Activated CD4-positive, alpha-beta T cell treated with anti-CD3 and anti-CD28 coated beads, Interleukin-2, amount 10 ng/mL, durations not matched to agents 7 days and 5 days (primary cell): Measurements from ENCODE around the gene MAD1L1. TPM values are rescaled to one million over a fixed set of nuclear protein-coding genes. Genes with fewer than 3 reads are reported as not detected.
"Not testable (repeated sequence)": the region's sequence is repeated elsewhere in the genome, so short reads cannot be mapped to it uniquely, and the experiment has no call there.

Source experiments
- CTCF ChIA-PET: fragments of 350-600 bp; sonication (Branson Sonifier 250); formaldehyde crosslinking; loops from one replicate; lab custom pipeline; 2021; ENCODE audit warnings: antibody characterized with exemption; lab: Charles Lee
- POLR2A ChIA-PET: fragments of 350-600 bp; sonication (Branson Sonifier 250); formaldehyde crosslinking; loops from one replicate; lab custom pipeline; 2021; ENCODE audit warnings: antibody characterized with exemption; lab: Charles Lee
- DNase-seq: peaks from one replicate; pipeline ENCODE4 v3.0.0-alpha.2; 2020
- H3K27ac Mint-ChIP-seq: one replicate; pipeline ENCODE4 v1.8.0; 2021; ENCODE audit warnings: mild to moderate bottlenecking, moderate library complexity, mixed read lengths
- H3K27me3 Mint-ChIP-seq: one replicate; pipeline ENCODE4 v1.8.0; 2021; ENCODE audit warnings: mixed read lengths
- H3K36me3 Mint-ChIP-seq: one replicate; pipeline ENCODE4 v1.8.0; 2021; ENCODE audit warnings: low read depth, mixed read lengths
- H3K4me1 Mint-ChIP-seq: one replicate; pipeline ENCODE4 v1.8.0; 2021; ENCODE audit warnings: mixed read lengths
- H3K4me3 Mint-ChIP-seq: one replicate; pipeline ENCODE4 v1.8.0; 2021; ENCODE audit warnings: mild to moderate bottlenecking, moderate library complexity, mixed read lengths
- H3K9me3 Mint-ChIP-seq: one replicate; pipeline ENCODE4 v1.8.0; 2021; ENCODE audit warnings: mixed read lengths
- total RNA-seq, 2 experiments: library from RNA; stranded (reverse); gene quantifications; one replicate each; pipeline ENCODE4 v1.2.3, GENCODE V29; 2021

The MAD1L1 gene
- total RNA-seq, 2 experiments from 2014 or later: 125 to 127 TPM

DNA sequence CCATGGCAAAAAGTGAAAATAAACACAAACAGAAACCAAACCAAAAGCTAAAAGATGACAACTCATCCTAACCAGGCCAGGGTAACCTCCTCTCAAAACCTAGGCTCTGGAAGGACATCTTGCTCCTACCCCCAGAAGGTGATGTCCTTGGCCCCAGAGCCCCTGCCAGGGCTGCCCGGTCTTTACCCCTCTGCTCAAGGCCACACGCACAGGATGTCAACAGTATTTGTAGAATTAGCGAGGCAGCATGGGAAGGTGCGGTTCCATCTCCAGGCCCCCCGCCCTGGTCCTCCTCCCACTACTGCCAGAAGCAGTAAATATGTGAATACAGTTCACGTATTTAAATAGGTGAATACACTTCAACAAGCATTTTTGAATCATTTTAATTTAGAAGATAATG lies 356.1 kb downstream of the MAD1L1 start:
- DNase-seq, H3K27ac Mint-ChIP-seq, H3K4me3 Mint-ChIP-seq, CTCF ChIA-PET, POLR2A ChIA-PET, H3K27me3 Mint-ChIP-seq, H3K9me3 Mint-ChIP-seq: not testable (repeated sequence)
- Mint-ChIP-seq H3K4me1 (peaks cover 13% of the 10 kb centered on the region), H3K36me3 (peaks cover 22% of the 10 kb centered on the region)

DNA sequence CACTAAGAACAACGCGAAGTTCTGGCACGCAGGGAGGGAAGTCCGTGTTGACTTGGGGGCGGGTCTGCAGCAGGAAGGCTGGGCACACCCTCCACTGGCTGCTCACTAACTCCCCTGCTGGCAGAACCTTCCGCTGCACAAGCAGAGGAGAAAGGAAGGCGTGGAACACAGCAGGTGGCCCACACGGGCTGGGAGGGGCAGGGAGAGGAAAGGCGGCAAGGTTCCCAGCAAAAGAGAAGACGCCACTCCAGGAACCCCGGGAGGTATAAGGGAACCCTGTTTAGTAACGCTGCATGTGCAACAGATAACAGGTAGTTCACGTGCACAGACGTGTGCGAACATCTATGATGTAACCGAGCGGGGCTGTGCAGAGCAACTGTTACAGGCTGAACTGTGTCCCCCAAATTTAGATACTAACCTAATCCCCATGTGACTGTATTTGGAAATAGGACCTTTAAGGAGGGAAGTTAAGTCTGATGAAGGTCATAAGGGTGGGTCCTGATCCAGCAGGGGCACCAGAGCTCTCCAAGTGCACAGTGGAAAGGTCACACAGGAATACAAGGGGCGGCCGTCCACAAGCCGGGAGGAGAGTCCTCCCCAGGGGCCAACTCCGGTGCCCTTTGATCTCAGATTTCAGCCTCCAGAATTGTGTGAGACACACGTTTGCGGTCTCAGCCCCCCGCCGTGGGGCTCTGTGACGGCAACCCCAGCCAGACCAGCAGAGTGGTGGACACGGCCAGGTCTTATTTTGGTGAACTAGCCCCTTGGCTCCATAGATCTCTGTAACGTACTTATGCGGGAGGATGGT lies 357.1 kb downstream of the MAD1L1 start:
- peak; percentile 23 for DNase-seq

DNA sequence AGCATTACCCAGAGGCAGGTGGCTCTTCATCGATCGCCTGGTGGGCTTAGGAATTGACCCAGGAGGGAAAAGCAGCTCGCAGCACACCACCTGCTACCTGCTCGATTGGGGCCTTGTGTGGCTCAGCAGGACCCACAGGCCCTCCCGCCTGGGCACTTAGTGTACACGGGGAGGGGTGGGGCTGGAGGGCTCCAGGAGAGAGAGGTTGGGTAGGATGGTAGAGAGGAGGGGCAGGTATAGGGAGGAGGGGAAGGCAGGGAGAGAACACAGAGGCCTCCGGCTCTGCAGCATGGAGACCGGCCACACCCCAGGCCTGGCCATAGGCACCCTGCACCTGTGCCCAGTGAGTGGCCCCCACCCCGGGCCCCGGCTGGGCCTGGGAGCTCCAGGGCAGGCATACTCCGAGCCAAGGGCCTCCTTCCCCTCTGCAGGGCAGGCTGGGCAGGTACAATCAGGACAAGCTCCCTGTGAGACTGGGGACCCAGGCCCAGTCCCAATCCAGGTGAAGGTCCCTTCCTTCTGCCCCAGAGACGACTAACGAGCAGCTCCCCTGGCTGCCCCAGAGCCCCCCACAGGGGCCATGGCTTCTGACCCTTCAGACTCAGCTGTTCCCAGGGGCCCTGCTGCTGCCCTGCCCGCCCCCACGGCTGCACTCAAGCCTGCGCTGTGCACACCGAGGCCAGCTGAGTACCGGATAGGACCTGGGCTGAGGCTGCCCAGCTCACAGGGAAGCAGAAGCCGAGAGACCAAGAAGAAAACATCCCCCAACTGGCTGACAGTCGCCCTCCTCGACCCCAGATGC lies 358.0 kb downstream of the MAD1L1 start:
- POLR2A ChIA-PET, H3K4me1 Mint-ChIP-seq, H3K4me3 Mint-ChIP-seq, H3K27me3 Mint-ChIP-seq, H3K27ac Mint-ChIP-seq, DNase-seq: not testable (repeated sequence)
- Mint-ChIP-seq H3K36me3 (peaks cover 15% of the 10 kb centered on the region), H3K9me3 (peaks cover 10% of the 10 kb centered on the region)
- CTCF ChIA-PET: interaction anchor here (0.6 to 1.1 kb wide), 2 partner anchors 9 to 366 kb away, joined by 3 to 4 read pairs; no protein-coding TSS in a partner anchor

More for the DNA sequence above, 357.1 kb downstream of the MAD1L1 start:
- POLR2A ChIA-PET, H3K4me1 Mint-ChIP-seq, H3K4me3 Mint-ChIP-seq, H3K27me3 Mint-ChIP-seq, H3K27ac Mint-ChIP-seq: not testable (repeated sequence)
- peaks cover 23% of the 10 kb centered on the region for H3K36me3 Mint-ChIP-seq
- CTCF ChIA-PET: interaction anchor here (1.1 kb wide), 1 partner anchor 8 kb away, joined by 3 read pairs; no protein-coding TSS in a partner anchor
- H3K9me3 Mint-ChIP-seq: peaks cover 10% of the 10 kb centered on the region

- no peak for DNase-seq
- peaks cover 15% of the 10 kb centered on the region for H3K36me3 Mint-ChIP-seq
- H3K27ac Mint-ChIP-seq: no peak overlapping the region
- H3K27me3 Mint-ChIP-seq: no peaks in the 10 kb centered on the region
- ChIA-PET POLR2A (no interaction called here), CTCF (interaction anchor here (0.6 to 1.1 kb wide), 2 partner anchors 9 to 367 kb away, joined by 3 to 4 read pairs; no protein-coding TSS in a partner anchor)
- peaks cover 10% of the 10 kb centered on the region for H3K9me3 Mint-ChIP-seq
- H3K4me3 Mint-ChIP-seq: no peak overlapping the region
- H3K4me1 Mint-ChIP-seq: peaks cover 9% of the 10 kb centered on the region
Observed at GRCh38 chr7:1873857-1874589, 358.7 kb downstream of the MAD1L1 start.

- Mint-ChIP-seq H3K27ac (no peak overlapping the region), H3K36me3 (peaks cover 13% of the 10 kb centered on the region), H3K4me3 (no peak overlapping the region), H3K9me3 (peaks cover 8% of the 10 kb centered on the region), H3K4me1 (peaks cover 9% of the 10 kb centered on the region), H3K27me3 (no peaks in the 10 kb centered on the region)
- no peak for DNase-seq
- ChIA-PET POLR2A (no interaction called here), CTCF (no interaction called here)
Observed at GRCh38 chr7:1873421-1873820, 359.3 kb downstream of the MAD1L1 start.

DNA sequence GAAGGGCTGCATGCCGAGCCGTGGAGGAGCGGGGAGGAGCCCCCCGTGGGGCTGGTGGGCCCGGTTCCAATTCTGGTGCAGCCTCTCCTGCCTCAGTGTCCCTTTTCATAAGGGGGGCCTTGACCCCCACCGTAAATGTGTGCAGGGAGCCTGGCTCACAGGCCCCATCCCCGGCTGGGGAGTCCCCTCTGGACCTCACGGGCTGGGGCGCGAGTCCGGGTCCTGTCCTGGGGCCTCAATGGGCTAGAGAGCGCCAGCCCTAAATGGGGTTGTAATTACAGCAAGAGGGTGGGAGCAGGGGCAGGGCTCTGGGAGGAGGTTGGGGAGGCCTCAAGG lies 359.7 kb downstream of the MAD1L1 start:
- peaks cover 9% of the 10 kb centered on the region for H3K4me1 Mint-ChIP-seq
- CTCF ChIA-PET: no interaction called here

DNA sequence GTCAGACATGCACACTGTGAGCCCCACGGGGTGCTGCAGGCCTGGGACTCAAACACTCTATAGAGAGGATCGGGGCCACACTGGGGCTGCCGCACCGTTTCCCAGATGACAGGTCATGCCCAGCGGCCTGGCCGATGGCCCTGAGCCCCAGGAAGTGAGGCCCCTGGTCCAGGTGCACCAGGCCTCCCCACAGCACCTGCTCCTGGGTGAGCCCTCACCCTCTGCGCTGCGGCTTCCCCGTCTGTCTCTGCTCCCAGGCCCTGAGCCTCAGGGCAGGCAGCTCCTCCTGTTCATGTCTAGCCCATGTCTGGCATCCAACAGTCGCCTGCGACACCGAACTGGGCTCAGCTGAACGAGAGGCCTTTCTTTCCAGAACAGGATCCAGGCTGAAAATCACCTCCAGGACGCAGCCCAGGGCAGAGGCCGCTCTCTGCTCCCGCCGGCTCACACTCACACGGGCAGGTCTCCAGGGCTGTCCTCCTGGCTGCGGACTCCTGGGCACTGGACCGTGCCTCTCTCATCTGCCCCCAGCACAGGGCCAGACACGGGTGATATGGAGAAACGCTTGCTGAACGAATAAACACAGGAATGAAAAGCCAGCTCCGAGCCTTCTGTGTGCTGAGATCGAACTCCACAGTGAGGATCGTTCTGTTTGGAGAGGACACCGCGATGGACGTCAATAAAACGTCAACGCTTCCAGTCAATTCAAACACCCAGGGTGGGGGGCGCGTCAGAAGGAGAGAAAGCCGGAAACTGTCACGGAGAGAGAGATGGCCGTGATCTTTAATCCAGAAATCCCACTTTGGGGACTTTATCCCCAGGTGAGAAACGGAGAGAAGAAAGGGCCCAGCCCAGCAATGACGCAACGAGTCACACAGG lies 360.3 kb downstream of the MAD1L1 start:
- peaks cover 4% of the 10 kb centered on the region for H3K9me3 Mint-ChIP-seq
- ChIA-PET CTCF (no interaction called here), POLR2A (no interaction called here)
- DNase-seq: no peak
- no peak overlapping the region for H3K4me3 Mint-ChIP-seq
- H3K4me1 Mint-ChIP-seq: peaks cover 9% of the 10 kb centered on the region
- peaks cover 9% of the 10 kb centered on the region for H3K36me3 Mint-ChIP-seq
- no peak overlapping the region for H3K27ac Mint-ChIP-seq
- no peaks in the 10 kb centered on the region for H3K27me3 Mint-ChIP-seq

More for the DNA sequence above, 359.7 kb downstream of the MAD1L1 start:
- no peaks in the 10 kb centered on the region for H3K27me3 Mint-ChIP-seq
- no peak overlapping the region for H3K27ac Mint-ChIP-seq
- H3K36me3 Mint-ChIP-seq: peaks cover 10% of the 10 kb centered on the region
- no peak overlapping the region for H3K4me3 Mint-ChIP-seq
- H3K9me3 Mint-ChIP-seq: peaks cover 4% of the 10 kb centered on the region
- POLR2A ChIA-PET: no interaction called here
- DNase-seq: no peak

- no peaks in the 10 kb centered on the region for H3K4me1 Mint-ChIP-seq
- POLR2A ChIA-PET: no interaction called here
- peaks cover 9% of the 10 kb centered on the region for H3K36me3 Mint-ChIP-seq
- CTCF ChIA-PET: no interaction called here
- peaks cover 4% of the 10 kb centered on the region for H3K9me3 Mint-ChIP-seq
- no peaks in the 10 kb centered on the region for H3K27me3 Mint-ChIP-seq
- no peak overlapping the region for H3K4me3 Mint-ChIP-seq
- DNase-seq: no peak
- H3K27ac Mint-ChIP-seq: no peak overlapping the region
Observed at GRCh38 chr7:1869452-1870130, 363.2 kb downstream of the MAD1L1 start.

DNA sequence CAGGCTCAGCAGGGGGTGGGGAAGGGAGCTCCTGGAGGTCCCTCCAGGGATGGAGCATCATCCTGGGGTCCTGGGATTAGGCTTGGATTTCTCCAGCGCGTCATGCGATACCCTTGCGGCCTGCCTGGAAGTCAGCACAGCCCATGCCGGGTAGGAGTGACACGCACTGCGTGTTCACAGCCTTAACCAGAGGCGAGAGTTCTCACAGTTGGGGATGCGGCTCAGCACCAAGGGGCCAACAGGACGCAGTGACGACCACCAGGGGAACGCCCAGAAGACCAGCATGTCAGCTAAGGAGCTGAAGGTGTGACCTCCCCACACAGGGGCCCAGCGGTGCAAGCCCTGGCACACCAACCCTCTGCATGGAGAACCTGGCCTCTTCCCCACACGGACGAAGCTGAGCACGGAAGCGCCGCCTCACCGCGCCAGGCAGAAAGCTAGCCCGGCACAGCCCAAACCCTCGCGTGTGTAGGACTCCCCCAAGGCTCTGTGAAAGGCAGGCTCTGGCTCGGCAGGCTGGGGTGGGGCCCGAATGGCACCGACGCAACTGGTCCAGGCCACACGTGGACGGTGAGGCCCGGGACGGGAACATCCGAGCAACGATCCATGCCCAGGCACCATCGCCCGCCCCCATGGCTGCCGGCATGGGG lies 364.1 kb downstream of the MAD1L1 start:
- H3K4me1 Mint-ChIP-seq: no peaks in the 10 kb centered on the region
- ChIA-PET CTCF (no interaction called here), POLR2A (no interaction called here)
- H3K4me3 Mint-ChIP-seq: no peak overlapping the region
- no peak for DNase-seq
- no peak overlapping the region for H3K27ac Mint-ChIP-seq
- H3K9me3 Mint-ChIP-seq: peaks cover 4% of the 10 kb centered on the region
- no peaks in the 10 kb centered on the region for H3K27me3 Mint-ChIP-seq
- H3K36me3 Mint-ChIP-seq: peaks cover 9% of the 10 kb centered on the region

GRCh38 chr7:1867370-1868260 lies 365.1 kb downstream of the MAD1L1 start:
- Mint-ChIP-seq H3K27me3 (no peaks in the 10 kb centered on the region), H3K27ac (no peak overlapping the region), H3K4me1 (no peaks in the 10 kb centered on the region), H3K4me3 (no peak overlapping the region), H3K36me3 (peaks cover 7% of the 10 kb centered on the region), H3K9me3 (peaks cover 4% of the 10 kb centered on the region)
- no peak for DNase-seq
- ChIA-PET POLR2A (no interaction called here), CTCF (no interaction called here)

- H3K27ac Mint-ChIP-seq: no peak overlapping the region
- no peaks in the 10 kb centered on the region for H3K27me3 Mint-ChIP-seq
- ChIA-PET POLR2A (no interaction called here), CTCF (no interaction called here)
- peaks cover 3% of the 10 kb centered on the region for H3K36me3 Mint-ChIP-seq
- H3K4me3 Mint-ChIP-seq: no peak overlapping the region
- H3K4me1 Mint-ChIP-seq: no peaks in the 10 kb centered on the region
- peaks cover 3% of the 10 kb centered on the region for H3K9me3 Mint-ChIP-seq
- DNase-seq: no peak
Observed at GRCh38 chr7:1866601-1867000, 366.1 kb downstream of the MAD1L1 start.
